Suppressor macrophage treated with lipopolysaccharide for 4 hours (primary cell): Measurements from ENCODE around the gene DAPL1.

ENCODE experiments used
- DNase-seq: peaks from one replicate; pipeline ENCODE4 v3.0.0-alpha.2; 2020

DAPL1 gene

GRCh38 chr2:158778243-158778642 is 16.9 kb upstream of the DAPL1 start:
- DNase-seq: no peak

GRCh38 chr2:158779621-158780020 is 15.5 kb upstream of the DAPL1 start:
- no peak for DNase-seq

GRCh38 chr2:158781353-158781961 is 13.7 kb upstream of the DAPL1 start:
- DNase-seq: peak; percentile 82

GRCh38 chr2:158782136-158782535 is 13.0 kb upstream of the DAPL1 start:
- no peak for DNase-seq

- DNase-seq: peak; percentile 11
Measured at GRCh38 chr2:158782616-158783015, 12.5 kb upstream of the DAPL1 start.

- no peak for DNase-seq
Measured at GRCh38 chr2:158783923-158784322, 11.2 kb upstream of the DAPL1 start.

- DNase-seq: no peak
Measured at GRCh38 chr2:158786897-158787296, 8.2 kb upstream of the DAPL1 start.

GRCh38 chr2:158788951-158789350 is 6.2 kb upstream of the DAPL1 start:
- no peak for DNase-seq

- DNase-seq: no peak
Measured at GRCh38 chr2:158796652-158797051, 1.5 kb downstream of the DAPL1 start.

GRCh38 chr2:158797963-158798700 is 3.0 kb downstream of the DAPL1 start:
- DNase-seq: no peak

GRCh38 chr2:158799181-158799580 is 4.1 kb downstream of the DAPL1 start:
- DNase-seq: no peak

- DNase-seq: no peak
Measured at GRCh38 chr2:158803506-158803905, 8.4 kb downstream of the DAPL1 start.

GRCh38 chr2:158805255-158805654 is 10.1 kb downstream of the DAPL1 start:
- DNase-seq: no peak

GRCh38 chr2:158805936-158806335 is 10.8 kb downstream of the DAPL1 start:
- DNase-seq: no peak

- no peak for DNase-seq
Measured at GRCh38 chr2:158806941-158807340, 11.8 kb downstream of the DAPL1 start.

GRCh38 chr2:158808426-158808825 is 13.3 kb downstream of the DAPL1 start:
- DNase-seq: peak; percentile 1

GRCh38 chr2:158809816-158810215 is 14.7 kb downstream of the DAPL1 start:
- no peak for DNase-seq

GRCh38 chr2:158810731-158811460 is 15.8 kb downstream of the DAPL1 start:
- DNase-seq: no peak

- no peak for DNase-seq
Measured at GRCh38 chr2:158815166-158815565, 20.0 kb downstream of the DAPL1 start.

GRCh38 chr2:158815658-158816057 is 20.5 kb downstream of the DAPL1 start:
- no peak for DNase-seq

GRCh38 chr2:158817588-158817987 is 22.5 kb downstream of the DAPL1 start:
- DNase-seq: no peak

GRCh38 chr2:158818511-158818910 is 23.4 kb downstream of the DAPL1 start:
- no peak for DNase-seq

GRCh38 chr2:158822193-158822592 is 27.1 kb downstream of the DAPL1 start:
- no peak for DNase-seq
